OCI-LY3 (cell line): ENCODE measurements around the gene MAD1L1.

Experiments used
- H2AFZ ChIP-seq: fragments of 200-600, 300-600 bp; shearing (Covaris generic); 2 replicates; pipeline ENCODE4 v1.6.0; 2014; ENCODE audit warnings: antibody characterized with exemption, low read depth, low read length
- H3K27ac ChIP-seq: fragments of 200-600, 300-600 bp; sonication (generic); 2 replicates; pipeline ENCODE4 v1.5.1; 2014; ENCODE audit warnings: mild to moderate bottlenecking, low read length, moderate library complexity, mixed read lengths
- H3K27me3 ChIP-seq: fragments of 200-600, 300-600 bp; sonication (generic); 2 replicates; pipeline ENCODE4 v1.6.1; 2014; ENCODE audit warnings: low read depth, low read length, mixed read lengths
- H3K36me3 ChIP-seq: fragments of 200-600, 300-600 bp; sonication (generic); replicated peaks from 2 replicates; pipeline ENCODE3; 2014; ENCODE audit warnings: low read depth, low read length, mixed read lengths
- H3K4me1 ChIP-seq: fragments of 300-600, 200-600 bp; sonication (generic); 2 replicates; pipeline ENCODE4 v1.6.1; 2014; ENCODE audit warnings: low read length, mixed read lengths
- H3K4me2 ChIP-seq: fragments of 200-600, 300-600 bp; sonication (generic); 2 replicates; pipeline ENCODE4 v1.6.1; 2014; ENCODE audit warnings: low read length, mixed read lengths
- H3K4me3 ChIP-seq: fragments of 300-600, 200-600 bp; sonication (generic); 2 replicates; pipeline ENCODE4 v1.5.1; 2014; ENCODE audit warnings: antibody characterized with exemption, mild to moderate bottlenecking, low read length, moderate library complexity
- H3K79me2 ChIP-seq: fragments of 300-600, 200-600 bp; shearing (Covaris generic); 2 replicates; pipeline ENCODE4 v1.6.1; 2014; ENCODE audit warnings: mild to moderate bottlenecking, low read length, mixed read lengths
- H3K9ac ChIP-seq: fragments of 300-600, 200-600 bp; shearing (Covaris generic); 2 replicates; pipeline ENCODE4 v1.6.0; 2014; ENCODE audit warnings: mild to moderate bottlenecking, low read length, moderate library complexity
- H3K9me3 ChIP-seq: fragments of 200-600, 300-600 bp; shearing (Covaris generic); 2 replicates; pipeline ENCODE4 v1.6.1; 2014; ENCODE audit warnings: low read length, mixed read lengths; ENCODE audit not compliant: insufficient read depth
- H4K20me1 ChIP-seq: fragments of 200-600, 300-600 bp; sonication (generic); 2 replicates; pipeline ENCODE4 v1.6.1; 2016; ENCODE audit warnings: low read length, mixed read lengths; ENCODE audit not compliant: insufficient read depth
- EZH2phosphoT487 ChIP-seq: fragments of 200-600 bp; shearing (Covaris generic); IDR thresholded peaks from 2 replicates; pipeline ENCODE4 v1.6.1; 2018; ENCODE audit warnings: antibody characterized with exemption, mixed run types, low read depth
- TF ChIP-seq, protein P1 (sequence below): fragments of 200-600, 300-600 bp; sonication (generic); IDR thresholded peaks from 2 replicates; pipeline ENCODE4 v1.5.1; 2014; ENCODE audit warnings: antibody characterized with exemption, low read length, low read depth

The MAD1L1 gene

DNA sequence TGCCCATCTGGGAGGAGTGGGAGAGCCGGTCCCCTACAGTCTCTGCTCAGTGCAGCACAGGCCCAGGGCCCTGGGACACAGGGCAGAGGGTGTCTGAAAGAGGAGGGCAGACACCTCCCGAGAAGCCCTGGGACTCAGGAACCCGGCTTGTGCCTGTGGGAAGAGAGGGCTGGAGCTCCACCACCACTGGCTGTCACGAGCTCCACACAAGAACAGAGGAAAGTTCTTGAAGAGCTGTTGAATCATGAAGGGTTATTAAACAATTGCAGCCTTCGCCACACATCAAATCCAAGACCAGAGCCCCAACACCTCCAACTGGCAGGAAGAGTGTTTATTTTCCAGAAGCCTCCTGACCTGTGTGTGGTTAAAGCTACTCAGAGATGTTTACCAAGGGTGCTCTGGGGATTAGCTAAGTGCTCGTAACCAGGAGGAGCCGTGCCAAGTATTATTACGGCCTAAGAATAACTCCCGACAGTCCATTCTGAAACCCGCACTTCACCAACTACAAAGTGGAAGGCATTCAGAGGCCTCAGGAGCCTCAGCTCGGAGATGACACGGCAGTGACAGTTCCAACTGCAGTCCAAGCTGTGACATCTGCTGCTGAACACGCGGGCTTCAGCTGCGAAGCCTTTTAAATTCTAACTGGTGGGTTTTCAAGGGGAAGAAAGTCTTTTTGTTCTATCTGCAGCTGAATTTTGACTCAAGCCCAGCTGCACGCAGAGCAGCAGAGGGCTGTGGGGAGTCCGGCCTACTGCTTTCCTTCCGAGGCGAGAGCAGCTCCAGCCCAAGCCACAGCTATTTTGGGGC lies 75.1 kb downstream of the MAD1L1 start:
- no peaks in the 10 kb centered on the region for H3K36me3 ChIP-seq
- no peak overlapping the region for H2AFZ ChIP-seq
- no peak for TF ChIP-seq EZH2phosphoT487
- TF ChIP-seq, protein P1, sequence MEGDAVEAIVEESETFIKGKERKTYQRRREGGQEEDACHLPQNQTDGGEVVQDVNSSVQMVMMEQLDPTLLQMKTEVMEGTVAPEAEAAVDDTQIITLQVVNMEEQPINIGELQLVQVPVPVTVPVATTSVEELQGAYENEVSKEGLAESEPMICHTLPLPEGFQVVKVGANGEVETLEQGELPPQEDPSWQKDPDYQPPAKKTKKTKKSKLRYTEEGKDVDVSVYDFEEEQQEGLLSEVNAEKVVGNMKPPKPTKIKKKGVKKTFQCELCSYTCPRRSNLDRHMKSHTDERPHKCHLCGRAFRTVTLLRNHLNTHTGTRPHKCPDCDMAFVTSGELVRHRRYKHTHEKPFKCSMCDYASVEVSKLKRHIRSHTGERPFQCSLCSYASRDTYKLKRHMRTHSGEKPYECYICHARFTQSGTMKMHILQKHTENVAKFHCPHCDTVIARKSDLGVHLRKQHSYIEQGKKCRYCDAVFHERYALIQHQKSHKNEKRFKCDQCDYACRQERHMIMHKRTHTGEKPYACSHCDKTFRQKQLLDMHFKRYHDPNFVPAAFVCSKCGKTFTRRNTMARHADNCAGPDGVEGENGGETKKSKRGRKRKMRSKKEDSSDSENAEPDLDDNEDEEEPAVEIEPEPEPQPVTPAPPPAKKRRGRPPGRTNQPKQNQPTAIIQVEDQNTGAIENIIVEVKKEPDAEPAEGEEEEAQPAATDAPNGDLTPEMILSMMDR = no peak
- H3K27ac ChIP-seq = no peak overlapping the region
- H3K9ac ChIP-seq = no peak overlapping the region
- no peaks in the 10 kb centered on the region for H3K27me3 ChIP-seq
- H4K20me1 ChIP-seq = no peaks in the 10 kb centered on the region
- H3K4me3 ChIP-seq = no peak overlapping the region
- no peaks in the 10 kb centered on the region for H3K79me2 ChIP-seq
- H3K4me2 ChIP-seq = no peak overlapping the region
- H3K9me3 ChIP-seq = no peaks in the 10 kb centered on the region
- H3K4me1 ChIP-seq = no peaks in the 10 kb centered on the region

DNA sequence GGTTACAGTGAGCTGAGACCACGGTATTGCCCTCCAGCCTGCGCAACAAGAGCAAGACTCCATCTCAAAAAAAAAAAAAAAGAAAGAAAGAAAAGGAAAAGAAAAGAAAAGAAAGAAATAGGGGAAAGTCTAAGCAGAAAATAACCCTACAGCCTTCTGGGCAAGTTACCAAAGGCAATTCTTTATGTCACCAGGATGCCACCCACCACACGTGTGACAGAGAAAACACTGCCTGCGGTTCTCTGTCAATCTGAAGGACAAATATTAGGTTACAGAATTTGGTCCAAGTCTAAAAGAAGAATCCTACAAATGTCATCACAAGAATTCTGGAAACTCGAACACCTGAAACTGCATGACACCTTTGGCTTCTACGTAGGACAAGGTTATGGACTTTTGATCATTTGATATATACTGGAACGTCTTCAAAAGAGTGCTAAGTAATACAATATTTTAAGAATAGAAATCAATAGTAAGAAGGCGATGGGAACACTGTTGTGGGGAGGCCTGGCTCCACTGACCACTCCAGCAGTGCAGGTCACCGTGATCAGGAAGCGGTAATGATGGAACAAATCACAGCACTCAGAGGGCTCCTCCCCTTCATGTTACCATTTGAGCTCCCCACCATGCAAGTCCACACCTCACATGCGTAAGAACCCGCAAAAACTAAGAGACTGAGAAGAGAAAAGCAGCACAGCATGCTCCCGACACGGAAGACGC lies 75.8 kb downstream of the MAD1L1 start:
- TF ChIP-seq, protein P1 = no peak
- no peak for TF ChIP-seq EZH2phosphoT487
- Histone ChIP-seq H3K79me2 (no peaks in the 10 kb centered on the region), H3K36me3 (no peaks in the 10 kb centered on the region), H3K9me3 (no peaks in the 10 kb centered on the region), H3K27ac (no peak overlapping the region), H4K20me1 (no peaks in the 10 kb centered on the region), H3K9ac (no peak overlapping the region), H3K4me3 (no peak overlapping the region), H3K4me2 (no peak overlapping the region), H2AFZ (no peak overlapping the region), H3K4me1 (no peaks in the 10 kb centered on the region), H3K27me3 (no peaks in the 10 kb centered on the region)

DNA sequence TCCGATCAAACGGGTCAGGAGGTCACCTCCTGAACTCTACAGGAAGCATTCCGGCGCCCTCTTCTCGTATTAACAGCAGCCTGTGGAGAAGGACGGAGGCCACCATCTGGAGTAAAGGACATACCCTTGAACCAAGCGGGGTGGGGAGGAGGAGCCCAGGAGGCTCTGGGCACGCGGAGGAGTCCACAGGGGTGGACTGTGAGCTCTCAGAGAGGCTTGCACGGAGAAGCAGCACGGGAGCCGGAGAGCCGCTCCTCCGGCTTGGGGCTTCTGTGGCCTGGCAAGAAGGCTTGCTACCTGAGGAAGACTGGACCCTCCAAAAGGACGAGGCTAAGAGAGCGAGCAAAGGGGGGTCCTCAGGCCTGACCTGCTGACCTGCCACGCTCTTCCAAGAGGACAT lies 77.9 kb downstream of the MAD1L1 start:
- Histone ChIP-seq H2AFZ (no peak overlapping the region), H3K36me3 (no peaks in the 10 kb centered on the region), H4K20me1 (no peaks in the 10 kb centered on the region), H3K9me3 (no peaks in the 10 kb centered on the region), H3K4me2 (no peak overlapping the region), H3K4me1 (no peaks in the 10 kb centered on the region), H3K4me3 (no peak overlapping the region), H3K27me3 (no peaks in the 10 kb centered on the region), H3K9ac (no peak overlapping the region), H3K79me2 (no peaks in the 10 kb centered on the region), H3K27ac (no peak overlapping the region)
- no peak for TF ChIP-seq EZH2phosphoT487
- TF ChIP-seq, protein P1 = no peak

DNA sequence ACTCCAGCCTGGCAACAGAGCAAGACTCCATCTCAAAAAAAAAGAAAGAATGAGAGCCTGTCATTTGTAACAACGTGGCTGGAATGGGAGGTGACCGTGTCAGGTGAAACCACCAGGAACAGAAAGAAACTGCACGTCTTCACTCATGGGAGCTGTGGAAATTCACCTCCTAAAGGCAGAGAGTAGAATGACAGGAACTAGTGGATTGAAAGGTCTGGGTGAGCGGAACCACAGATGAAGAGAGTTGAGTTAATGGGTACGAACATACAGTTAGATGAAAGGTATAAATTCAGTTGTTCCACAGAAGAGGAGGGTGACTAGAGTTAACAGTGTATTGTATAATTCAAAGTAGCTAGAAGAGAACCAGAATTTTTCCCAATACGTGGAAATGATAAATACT lies 78.6 kb downstream of the MAD1L1 start:
- H3K9me3 ChIP-seq = no peaks in the 10 kb centered on the region
- H3K4me2 ChIP-seq = no peak overlapping the region
- no peak overlapping the region for H3K27ac ChIP-seq
- no peak for TF ChIP-seq EZH2phosphoT487
- H3K4me3 ChIP-seq = no peak overlapping the region
- no peaks in the 10 kb centered on the region for H3K27me3 ChIP-seq
- no peak overlapping the region for H3K9ac ChIP-seq
- H3K36me3 ChIP-seq = no peaks in the 10 kb centered on the region
- H3K4me1 ChIP-seq = no peaks in the 10 kb centered on the region
- H4K20me1 ChIP-seq = no peaks in the 10 kb centered on the region
- no peaks in the 10 kb centered on the region for H3K79me2 ChIP-seq
- no peak overlapping the region for H2AFZ ChIP-seq
